GM18951 (cell line): Measurements from ENCODE around the gene MARCHF9.

Source experiments
- POLR2A ChIP-seq: IDR thresholded peaks from 4 replicates; pipeline ENCODE4 v1.6.1; 2011; ENCODE audit warnings: mild to moderate bottlenecking; ENCODE audit not compliant: insufficient read length, insufficient read depth; ENCODE audit errors: extremely low read depth
- in situ Hi-C: fragments of 300-500 bp; cut with MboI; formaldehyde crosslinking; loops from one replicate; pipeline ENCODE4 v1.12.0; 2022; ENCODE audit warnings: low sequenced_read_pairs, mixed read lengths, inconsistent platforms; ENCODE audit not compliant: unreplicated experiment

MARCHF9 gene

DNA sequence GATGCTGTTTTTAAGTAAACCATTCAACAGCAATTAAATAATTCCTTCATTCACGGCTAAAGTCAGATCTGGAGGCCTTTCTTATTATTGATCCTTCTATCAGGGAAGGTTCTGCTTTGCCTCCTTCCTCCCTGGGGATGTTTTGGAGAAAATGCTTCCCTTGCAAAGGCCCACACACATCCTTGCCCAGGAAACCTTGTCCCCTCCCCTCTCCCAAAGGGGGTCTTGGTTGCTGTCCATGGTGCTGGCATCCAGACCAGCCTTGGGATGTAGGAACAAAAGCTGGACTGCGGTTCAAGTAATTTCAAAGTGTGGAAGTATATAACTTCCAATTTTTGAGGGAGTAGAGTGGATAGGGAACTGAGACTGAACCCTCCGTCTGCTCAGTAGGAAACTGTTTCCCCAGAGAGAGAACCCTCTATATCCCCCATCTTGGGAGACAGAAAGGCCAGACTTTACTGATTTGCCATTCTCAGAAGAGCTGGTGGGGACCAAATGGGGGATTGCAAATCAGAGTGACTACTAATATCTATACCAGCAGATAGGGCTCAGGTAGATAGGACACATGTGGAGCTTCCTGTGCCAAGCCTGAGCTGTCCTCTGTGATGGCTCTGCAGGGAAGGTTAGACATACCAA is 5.6 kb downstream of the MARCHF9 start:
- TF ChIP-seq POLR2A, result no peak
- in situ Hi-C loops, result no loop called here

DNA sequence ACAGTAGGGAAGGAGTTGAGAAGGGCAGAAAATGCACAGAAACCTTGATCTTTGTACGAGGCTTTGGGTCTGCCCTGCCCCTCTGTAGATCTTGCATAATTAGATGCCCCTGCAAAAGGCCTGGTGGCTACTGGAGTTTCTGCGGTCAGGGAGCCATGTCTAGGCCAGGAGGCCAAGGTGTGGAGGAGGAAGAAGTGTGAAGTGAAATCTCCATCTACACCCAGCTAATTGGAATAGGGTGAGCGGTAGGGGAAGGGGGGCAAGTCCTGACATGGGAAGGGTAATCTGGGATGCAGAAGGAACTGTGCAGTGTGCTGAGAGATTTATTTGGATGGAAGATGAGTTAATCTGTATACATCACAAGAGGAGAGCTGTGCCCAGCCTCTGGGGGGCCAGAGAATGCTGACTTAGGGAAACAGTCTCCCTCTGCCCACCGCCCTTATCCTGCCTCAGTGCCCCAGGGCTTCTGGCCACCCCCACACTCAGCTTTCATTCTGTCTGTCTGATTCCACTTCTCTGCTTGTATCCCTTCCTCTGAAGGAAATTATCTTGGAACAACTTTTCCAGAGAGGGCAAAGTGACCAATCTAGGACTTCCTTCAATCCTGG is 6.6 kb downstream of the MARCHF9 start:
- no peak for TF ChIP-seq POLR2A
- in situ Hi-C loops, result no loop called here

DNA sequence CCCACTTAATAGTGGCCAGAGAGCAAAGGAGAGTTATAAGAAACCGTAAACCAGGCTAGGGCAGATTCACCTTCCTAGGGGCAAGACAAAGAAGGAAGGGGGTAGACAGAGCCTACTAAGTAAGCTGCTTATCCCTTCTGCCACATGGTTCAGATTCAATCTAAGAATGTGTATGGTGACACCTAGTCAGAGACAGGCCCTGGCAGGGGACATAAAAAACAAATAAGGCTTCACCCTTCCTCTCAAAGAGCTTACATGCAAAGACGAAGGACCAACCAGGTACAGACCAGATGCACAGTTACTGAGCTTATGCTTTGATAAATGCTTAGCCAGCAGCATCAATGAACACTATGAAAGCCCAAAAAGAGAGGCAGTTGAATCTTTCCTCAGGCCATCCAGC is 7.6 kb downstream of the MARCHF9 start:
- in situ Hi-C loops, result no loop called here
- no peak for TF ChIP-seq POLR2A

DNA sequence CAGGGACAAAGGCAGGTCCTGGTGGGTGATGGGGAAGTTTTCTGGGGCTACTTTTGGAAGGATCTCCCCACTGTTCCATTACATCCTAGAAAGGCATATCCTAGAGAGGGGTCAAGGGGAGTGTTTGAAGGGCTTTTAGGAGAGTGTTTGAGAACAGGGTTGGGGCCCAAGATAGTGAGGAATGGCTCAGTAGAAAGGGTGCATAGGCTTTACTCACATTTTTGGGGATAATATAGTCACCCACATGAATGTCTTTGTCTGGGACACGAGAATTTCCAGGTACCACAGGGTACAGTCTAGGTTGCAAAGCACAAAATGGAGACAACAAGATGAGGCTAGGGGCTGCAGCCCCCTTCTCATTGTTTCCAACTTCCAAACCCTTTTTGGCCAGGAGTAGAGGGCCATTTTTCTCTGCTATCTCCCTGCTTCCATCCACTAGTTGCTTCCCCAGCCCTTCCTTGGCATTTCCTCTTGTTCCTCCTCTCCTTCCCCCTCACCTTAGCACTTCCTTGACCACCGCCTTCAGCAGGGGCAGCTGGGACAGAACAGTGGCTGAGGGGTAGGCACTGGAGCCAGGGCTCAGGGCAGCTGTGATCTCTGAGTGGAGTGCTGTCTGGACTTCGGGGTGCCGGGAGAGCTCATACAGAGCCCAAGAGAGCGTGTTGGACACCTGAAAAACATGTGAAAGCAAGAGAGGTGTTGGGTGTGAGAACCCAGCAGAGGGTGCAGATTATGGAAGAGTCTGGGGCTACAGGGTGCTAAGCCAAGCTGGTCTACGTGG is 9.2 kb downstream of the MARCHF9 start:
- in situ Hi-C loops, result no loop called here
- TF ChIP-seq POLR2A, result no peak

DNA sequence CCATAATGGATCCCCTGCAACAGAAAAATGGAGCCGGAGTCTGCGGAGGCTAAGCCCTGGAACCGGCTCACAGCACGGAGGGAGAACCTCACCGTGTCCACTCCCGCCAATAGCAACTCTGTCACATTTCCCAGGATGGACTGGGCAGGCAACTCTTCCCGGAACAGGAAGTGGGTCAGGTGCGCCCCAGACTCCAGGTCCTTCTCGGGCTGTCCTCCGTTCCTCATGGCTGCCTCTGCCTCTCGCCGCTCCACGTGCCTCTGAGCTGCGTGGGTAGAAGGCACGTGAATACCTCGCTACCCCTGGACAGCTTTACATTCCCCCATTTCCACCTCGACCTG is 9.7 kb downstream of the MARCHF9 start:
- no peak for TF ChIP-seq POLR2A

DNA sequence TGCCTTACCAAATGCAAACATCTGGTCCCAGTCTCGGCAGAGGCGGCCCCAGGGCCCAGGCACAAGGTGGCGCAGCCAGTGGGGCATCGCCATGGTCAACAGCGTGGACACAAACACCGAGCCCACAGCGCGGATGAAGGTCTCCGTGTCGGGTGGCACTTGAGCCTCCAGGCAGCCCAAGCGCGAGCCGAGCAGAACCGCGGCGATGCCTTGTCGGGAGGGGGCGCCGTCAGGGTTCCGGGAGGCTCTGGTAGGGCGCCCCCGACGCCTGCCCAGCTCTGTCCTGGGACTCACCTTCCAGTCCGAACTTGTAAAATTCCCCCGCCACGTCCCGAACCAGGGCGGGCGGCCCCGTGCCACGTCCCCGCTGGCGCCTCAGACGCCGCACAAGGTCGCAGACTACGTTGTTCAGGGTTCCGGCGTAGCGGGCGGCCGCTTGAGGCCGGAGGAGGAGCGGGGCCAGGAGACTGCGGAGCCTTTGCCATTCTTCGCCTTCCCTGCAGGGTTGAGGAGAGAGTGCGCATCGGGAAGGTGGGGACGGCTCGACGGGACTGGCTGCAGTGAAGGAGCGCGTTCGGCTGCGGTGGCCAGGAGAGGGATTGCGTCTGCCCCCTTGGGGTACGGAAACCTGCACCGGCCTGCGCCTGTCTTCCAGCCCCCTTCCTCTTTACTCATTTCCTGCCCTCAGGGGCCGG is 10.2 kb downstream of the MARCHF9 start:
- in situ Hi-C loops, result no loop called here

More for the DNA sequence above, 9.7 kb downstream of the MARCHF9 start:
- in situ Hi-C loops, result no loop called here

DNA sequence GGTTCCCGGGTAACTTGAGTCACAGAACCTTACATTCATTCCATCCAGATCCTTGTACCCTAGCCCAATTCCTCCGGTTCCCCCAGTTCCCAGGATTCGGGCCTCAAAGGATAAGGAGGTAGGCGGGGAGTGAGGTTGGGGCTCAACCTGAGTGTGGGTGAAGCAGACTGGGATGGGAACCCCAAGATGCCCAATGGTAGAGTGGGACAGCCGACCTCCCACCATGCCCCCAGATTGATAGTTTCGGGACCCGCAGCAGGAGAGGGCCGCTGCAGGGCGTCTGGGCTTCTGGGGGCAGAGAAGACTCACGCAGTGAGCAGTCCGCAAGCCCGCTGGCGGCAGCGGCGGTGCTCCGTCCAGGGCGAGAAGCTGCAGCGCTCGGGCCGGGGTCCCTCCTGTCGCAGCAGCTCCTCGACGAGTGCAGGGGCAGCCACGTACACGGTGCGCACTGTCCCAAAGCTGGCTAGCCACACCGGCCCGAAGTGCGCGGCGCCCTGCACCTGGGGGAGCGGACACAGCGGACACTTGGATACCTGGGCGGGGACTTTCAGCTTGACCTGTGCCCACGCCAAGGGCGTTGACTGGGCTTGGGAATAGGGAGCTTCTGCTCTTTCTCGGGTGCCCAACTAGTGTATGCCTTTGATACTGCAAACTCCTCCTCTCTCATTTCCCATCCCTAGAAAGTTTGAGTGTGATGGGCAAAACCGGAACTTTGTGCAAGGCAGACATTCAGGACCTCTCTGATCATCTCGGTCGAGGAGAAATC is 11.0 kb downstream of the MARCHF9 start:
- no peak for TF ChIP-seq POLR2A
- in situ Hi-C loops, result no loop called here

More for the DNA sequence above, 10.2 kb downstream of the MARCHF9 start:
- no peak for TF ChIP-seq POLR2A

DNA sequence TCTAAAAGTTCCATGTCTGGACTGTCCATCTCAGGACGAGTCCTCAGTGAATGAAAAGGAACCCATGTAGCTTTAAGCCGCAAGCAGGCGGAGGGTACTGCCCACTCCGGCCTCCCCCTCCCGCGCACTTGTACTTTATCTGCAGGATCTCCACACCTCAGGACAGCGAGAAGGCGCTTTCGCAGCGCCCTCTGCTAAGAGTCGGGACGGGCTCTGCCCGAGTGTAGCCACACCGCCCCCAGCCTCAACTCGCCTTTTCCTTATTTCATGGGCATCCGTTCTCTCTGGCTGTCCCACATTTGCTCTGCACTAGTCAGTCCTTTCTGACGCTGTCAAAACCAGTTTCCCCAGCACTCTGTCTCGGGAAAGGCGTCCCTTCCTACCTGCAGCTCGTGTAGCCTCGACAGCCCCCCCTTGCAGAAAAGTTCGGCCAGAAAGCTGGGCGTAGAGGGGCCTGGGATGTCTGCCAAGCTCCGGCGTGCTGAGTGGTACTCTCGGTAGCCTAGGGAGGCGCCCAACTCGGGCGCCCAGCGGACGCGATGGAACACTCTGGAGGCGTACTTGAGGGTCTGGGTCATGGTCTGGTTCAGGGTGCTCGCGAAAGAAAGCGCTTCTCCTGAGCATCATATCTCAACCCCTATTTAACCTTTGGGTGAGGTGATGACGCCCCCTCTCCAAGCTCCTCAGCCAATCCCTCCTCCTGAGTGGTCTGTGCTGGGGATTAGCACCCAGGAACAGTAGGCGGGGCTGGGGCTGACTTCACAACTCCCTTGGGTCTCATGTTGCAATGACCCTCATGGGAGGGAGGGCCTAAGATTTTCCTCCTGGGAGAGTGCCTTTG is 11.8 kb downstream of the MARCHF9 start, which contains the start of gene CYP27B1:
CYP27B1 (minus strand) TSS at position 615 of the 841 bp plus-strand sequence; CDS start at position 578, 37 bp downstream.
- in situ Hi-C loops, result no loop called here
- TF ChIP-seq POLR2A, result no peak

DNA sequence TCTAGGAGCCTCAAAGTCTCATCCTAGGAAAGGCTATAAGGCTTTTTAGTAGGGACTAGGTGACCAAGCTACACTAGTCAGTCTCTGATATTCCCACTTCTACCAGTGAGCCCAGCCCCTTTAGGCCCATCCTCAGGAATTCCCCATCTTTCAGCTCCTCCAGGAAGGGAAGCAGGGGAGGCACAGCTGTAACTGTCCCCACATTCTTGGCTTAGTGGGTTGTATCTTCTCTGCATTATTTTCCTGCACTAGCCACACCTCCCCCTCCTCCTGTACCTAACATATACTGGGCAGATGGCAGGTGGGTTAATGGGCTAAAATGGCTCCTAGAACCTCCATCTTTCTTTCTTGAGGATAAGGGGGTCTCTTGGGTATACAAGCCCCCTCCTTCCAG is 12.4 kb downstream of the MARCHF9 start:
- TF ChIP-seq POLR2A, result no peak
- in situ Hi-C loops, result no loop called here

DNA sequence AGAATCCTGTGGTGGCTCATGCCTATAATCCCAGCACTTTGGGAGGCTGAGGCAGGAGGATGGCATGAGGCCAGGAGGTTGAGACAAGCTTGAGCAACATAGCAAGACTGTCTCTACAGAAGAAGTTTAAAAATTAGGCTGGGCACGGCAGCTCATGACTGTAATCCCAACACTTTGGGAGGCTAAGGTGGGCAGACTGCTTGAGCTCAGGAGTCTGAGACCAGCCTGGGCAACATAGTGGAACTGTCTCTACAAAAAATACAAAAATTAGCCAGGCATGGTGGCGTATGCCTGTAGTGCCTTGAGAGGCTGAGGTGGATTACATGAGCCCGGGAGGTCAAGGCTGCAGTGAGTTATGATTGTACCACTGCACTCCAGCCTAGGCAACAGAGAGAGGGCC is 13.0 kb downstream of the MARCHF9 start:
- in situ Hi-C loops, result no loop called here
- no peak for TF ChIP-seq POLR2A

DNA sequence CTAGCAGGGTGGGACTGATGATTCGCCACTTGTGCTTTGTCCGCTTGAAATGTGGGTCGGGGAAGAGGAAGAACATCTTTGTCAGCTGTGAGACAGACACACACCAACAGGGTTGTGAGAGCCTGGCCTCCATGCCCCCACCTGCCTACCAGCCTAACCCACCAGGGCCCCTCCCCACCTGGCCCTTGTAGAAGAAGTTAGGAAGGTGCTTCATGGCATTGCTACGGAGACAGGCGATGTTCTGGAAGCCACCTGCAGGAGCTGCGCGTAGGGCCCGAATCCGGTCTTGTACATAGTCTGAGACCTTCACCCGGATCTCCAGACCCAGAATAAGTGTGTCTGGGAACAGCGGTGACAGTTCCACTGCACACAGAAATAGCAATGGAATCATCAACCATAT is 14.7 kb downstream of the MARCHF9 start:
- TF ChIP-seq POLR2A, result no peak

DNA sequence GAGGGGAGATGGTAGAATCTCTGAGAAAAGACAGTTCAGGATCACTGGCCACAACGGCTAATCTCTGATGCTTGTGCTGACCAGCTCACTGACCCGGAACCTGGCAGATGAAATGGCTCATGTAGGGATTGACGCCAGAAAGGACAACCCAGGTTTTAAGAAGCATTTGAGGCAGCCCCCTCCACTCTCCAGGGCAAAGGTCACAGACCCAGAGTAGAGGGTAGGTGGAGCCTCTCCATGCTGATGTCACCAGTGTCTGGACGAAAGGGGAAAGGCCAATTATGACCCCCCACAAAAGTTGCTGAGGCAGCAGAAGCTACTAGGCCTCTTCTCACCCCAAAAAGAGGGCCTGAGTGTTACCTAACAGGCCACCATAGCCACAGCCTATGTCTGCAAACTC is 15.8 kb downstream of the MARCHF9 start:
- TF ChIP-seq POLR2A, result no peak
- in situ Hi-C loops, result no loop called here

More for the DNA sequence above, 14.7 kb downstream of the MARCHF9 start:
- in situ Hi-C loops, result no loop called here
